GM18498 (cell line): ENCODE results near the gene TMEM116.
"Not testable (repeated sequence)": the region's sequence is repeated elsewhere in the genome, so short reads cannot be mapped to it uniquely, and the experiment has no call there.

Experiments used
- ATAC-seq: cut with Tn5 transposase; IDR thresholded peaks from one replicate; pipeline ENCODE4 v1.9.1; 2021; ENCODE audit warnings: mild to moderate bottlenecking, moderate library complexity; ENCODE audit not compliant: unreplicated experiment

The TMEM116 gene

GRCh38 chr12:112010415-112011344 lies 2.3 kb downstream of the TMEM116 start:
- ATAC-seq: no peak

DNA sequence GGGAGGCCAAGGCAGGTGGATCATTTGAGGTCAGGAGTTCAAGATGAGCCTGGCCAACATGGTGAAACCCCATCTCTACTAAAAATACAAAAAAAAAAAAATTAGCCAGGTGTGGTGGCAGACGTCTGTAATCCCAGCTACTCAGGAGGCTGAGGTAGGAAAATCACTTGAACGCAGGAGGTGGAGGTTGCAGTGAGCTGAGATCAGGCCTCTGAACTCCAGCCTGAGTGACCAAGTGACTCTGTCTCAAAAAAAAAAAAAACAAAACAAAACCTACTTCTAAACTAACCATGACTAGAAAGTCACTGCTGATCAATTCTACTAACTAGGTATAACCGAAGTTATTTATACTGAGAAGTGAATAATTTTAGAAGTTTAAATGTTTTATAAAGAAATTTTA lies 3.4 kb downstream of the TMEM116 start:
- not testable (repeated sequence) for ATAC-seq

- ATAC-seq: no peak
Observed at GRCh38 chr12:112008918-112009317, 4.0 kb downstream of the TMEM116 start.

GRCh38 chr12:112007945-112008344 lies 5.0 kb downstream of the TMEM116 start:
- ATAC-seq: no peak

GRCh38 chr12:112005419-112006395 lies 7.3 kb downstream of the TMEM116 start:
- no peak for ATAC-seq

- no peak for ATAC-seq
Observed at GRCh38 chr12:112004041-112004440, 8.9 kb downstream of the TMEM116 start.

DNA sequence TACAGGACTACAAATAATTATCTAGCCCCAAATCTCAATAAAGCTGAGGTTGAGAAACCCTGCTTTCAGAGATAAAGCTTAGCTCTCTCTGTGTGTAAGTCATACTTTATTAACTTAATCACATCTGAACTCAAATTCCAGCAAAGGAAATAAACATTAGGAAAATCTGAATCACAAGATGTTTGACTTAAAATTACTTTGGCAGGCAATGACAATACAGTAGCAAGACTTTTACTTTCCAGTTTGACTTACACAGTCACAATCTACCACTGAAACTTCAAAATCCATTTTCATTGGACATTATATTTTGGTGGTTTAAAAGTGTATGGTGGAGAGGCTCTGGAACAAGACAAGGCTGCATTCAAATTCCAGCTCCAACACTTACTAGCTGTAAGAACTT lies 11.4 kb downstream of the TMEM116 start:
- ATAC-seq: no peak

GRCh38 chr12:112000820-112001219 lies 12.1 kb downstream of the TMEM116 start:
- ATAC-seq: no peak

GRCh38 chr12:111999129-111999528 lies 13.8 kb downstream of the TMEM116 start:
- ATAC-seq: not testable (repeated sequence)

- ATAC-seq: no peak
Observed at GRCh38 chr12:111998015-111998414, 14.9 kb downstream of the TMEM116 start.

DNA sequence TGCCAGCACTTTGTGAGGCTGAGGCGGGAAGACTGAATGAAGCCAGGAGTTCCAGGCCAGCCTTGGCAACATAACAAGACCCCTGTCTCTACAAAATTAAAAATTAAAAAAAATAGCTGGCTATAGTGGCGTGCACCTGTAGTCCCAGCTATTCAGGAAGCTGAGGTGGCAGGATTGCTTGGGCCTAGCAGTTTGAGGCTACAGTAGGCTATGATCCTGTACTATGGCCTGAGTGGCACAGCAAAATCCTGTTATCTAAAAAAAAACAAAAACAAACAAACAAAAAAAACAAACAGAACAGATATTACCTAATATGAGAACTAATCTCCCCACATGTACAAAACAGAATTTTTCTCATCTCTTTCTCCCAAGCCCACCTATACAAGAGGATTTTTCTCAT lies 15.7 kb downstream of the TMEM116 start:
- ATAC-seq: no peak

DNA sequence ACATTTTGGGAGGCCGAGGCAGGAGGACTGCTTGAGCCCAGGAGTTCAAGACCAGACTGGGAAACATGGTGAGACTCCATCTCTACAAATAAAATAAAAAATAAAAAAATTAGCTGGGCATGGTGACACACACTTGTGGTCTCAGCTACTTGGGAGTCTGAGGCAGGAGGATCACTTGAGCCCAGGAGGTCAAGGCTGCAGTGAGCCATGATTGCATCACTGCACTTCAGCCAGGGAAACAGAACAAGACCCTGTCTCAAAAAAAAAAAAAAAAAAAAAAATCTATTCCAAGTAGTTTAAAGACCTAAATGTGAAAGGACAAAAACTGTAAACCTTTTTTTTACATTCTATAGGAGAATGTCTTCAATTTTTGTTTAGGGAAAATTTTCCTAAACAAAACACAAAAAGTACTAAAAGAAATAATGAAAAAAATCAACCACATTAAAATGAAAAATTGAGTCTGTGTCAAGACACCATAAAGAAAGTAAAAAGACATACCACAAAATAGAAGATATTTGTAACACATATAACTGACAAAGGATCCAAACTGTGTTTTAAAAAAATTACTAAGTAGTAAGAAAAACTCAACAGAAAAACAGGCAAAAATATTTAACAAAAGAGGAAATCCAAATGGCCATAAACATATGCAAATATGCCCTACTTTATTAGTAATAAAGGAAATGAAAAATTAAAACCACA lies 17.0 kb downstream of the TMEM116 start:
- ATAC-seq: no peak

GRCh38 chr12:111994211-111995111 lies 18.5 kb downstream of the TMEM116 start:
- peak; percentile 17 for ATAC-seq

- peak; percentile 49 for ATAC-seq
Observed at GRCh38 chr12:111993292-111994150, 19.4 kb downstream of the TMEM116 start.

DNA sequence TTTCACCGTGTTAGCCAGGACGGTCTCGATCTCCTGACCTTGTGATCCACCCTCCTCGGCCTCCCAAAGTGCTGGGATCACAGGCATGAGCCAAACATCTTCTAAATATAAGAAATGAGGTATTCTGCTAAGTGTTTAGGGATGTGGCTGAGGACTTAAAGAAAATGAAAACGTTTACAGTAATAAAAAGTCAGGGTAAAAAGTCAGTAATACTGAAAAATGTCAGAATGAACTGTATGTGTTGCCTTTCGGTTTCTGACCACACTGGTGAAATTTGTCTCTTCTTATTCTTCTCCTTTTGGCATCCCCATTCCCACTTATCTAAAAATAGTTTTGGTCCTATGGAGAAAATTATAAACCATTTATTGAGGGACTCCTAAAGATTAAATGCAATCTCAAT lies 20.5 kb downstream of the TMEM116 start:
- ATAC-seq: no peak

GRCh38 chr12:111991946-111992345 lies 21.0 kb downstream of the TMEM116 start:
- no peak for ATAC-seq

GRCh38 chr12:111991535-111991934 lies 21.4 kb downstream of the TMEM116 start:
- no peak for ATAC-seq

DNA sequence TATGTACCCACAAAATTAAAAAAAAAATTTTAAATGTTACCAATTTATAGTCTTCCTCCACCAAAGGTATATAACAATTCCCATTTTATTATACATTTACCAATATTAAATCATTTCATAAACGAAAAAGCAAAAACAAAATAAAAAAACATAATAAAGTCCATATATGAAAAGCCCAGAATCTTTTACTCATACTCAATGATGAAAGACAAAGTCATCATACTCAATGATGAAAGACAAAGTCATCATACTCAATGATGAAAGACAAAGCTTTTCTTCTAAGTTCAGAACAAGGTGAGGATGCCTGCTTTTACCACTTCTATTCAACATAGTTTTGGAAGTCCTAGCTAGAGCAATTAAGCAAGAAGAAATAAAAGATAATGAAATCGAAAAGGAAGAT lies 28.1 kb downstream of the TMEM116 start:
- ATAC-seq: no peak

DNA sequence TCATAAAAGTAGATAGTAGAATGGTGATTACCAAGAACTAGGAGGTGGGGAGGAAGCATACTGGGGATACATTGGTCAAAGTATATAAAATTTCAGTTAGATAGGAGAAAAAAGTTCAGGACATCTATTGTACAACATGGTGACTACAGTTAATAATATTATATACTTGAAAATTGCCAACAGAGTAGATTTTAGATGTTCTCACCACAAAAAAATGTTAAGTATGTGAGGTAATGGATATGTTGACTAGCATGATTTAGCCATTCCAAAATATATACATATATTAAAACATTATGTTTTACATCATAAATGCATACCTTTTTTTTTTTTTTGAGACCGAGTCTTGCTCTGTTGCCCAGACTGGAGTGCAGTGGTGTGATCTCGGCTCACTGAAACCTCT lies 31.0 kb downstream of the TMEM116 start:
- no peak for ATAC-seq
